GM12878 (cell line): Measurements from ENCODE around the gene COPS8.

Source experiments
- ASH2L ChIP-seq: fragments of 300-600, 200-600 bp; sonication (generic); IDR thresholded peaks from 2 replicates; pipeline ENCODE4 v1.6.1; 2017; ENCODE audit warnings: low read depth, mild to moderate bottlenecking, borderline replicate concordance
- ATF2 ChIP-seq: IDR thresholded peaks from 2 replicates; pipeline ENCODE4 v1.6.1; 2012; ENCODE audit warnings: low read length, inconsistent platforms
- BRCA1 ChIP-seq: IDR thresholded peaks from 2 replicates; pipeline ENCODE4 v1.6.1; 2011; ENCODE audit warnings: low read depth, low read length, improper control_type of control experiment
- CREM ChIP-seq: IDR thresholded peaks from 2 replicates; pipeline ENCODE4 v1.6.1; 2014; ENCODE audit warnings: antibody characterized with exemption, low read depth
- CTCF ChIP-seq, 3 experiments: IDR thresholded peaks in 2 of 3; conservative IDR thresholded peaks in 1 of 3; 2 replicates each; pipeline ENCODE4 v1.5.1; 2011; ENCODE audit warnings: low read depth in 3 of 3, low read length in 3 of 3, mild to moderate bottlenecking in 3 of 3, control low read depth in 2 of 3, moderate library complexity in 2 of 3, inconsistent platforms in 1 of 3, mixed read lengths in 1 of 3; ENCODE audit not compliant: control insufficient read depth in 2 of 3, insufficient read depth in 1 of 3; ENCODE audit errors: extremely low read depth in 1 of 3
- PRDM15 ChIP-seq: fragments of 450-650 bp; formaldehyde crosslinking; IDR thresholded peaks from 2 replicates; pipeline ENCODE4 v1.4.0; 2020; ENCODE audit warnings: mild to moderate bottlenecking, moderate library complexity
- REST ChIP-seq: IDR thresholded peaks from 2 replicates; pipeline ENCODE4 v1.6.1; 2012; ENCODE audit warnings: mild to moderate bottlenecking, low read depth, low read length
- SIN3A ChIP-seq: IDR thresholded peaks from 2 replicates; pipeline ENCODE4 v1.6.1; 2012; ENCODE audit warnings: low read depth, low read length, improper control_type of control experiment
- ZBTB40 ChIP-seq: fragments of 450-650 bp; IDR thresholded peaks from 2 replicates; pipeline ENCODE4 v1.6.1; 2016; ENCODE audit warnings: mild to moderate bottlenecking, moderate library complexity, borderline replicate concordance

GRCh38 chr2:237083026-237083425 is 2.7 kb upstream of the COPS8 start:
- TF ChIP-seq ATF2 (no peak), BRCA1 (no peak), ZBTB40 (no peak), CTCF (IDR thresholded peaks at IDR 0.05 in 2 of 3, conservative IDR thresholded peaks at IDR 0.05 in 1 of 3; ENCODE audit: control insufficient read depth in 2 of 3, extremely low read depth in 1 of 3, insufficient read depth in 1 of 3, low read depth in 3 of 3, low read length in 3 of 3) (no peak), SIN3A (no peak), PRDM15 (CRISPR knock-in tag) (no peak), CREM (no peak), ASH2L (no peak), REST (no peak)
